Type B pancreatic cell (in vitro differentiated cells): Measurements from ENCODE around the gene MAGEA9B. TPM values are rescaled to one million over a fixed set of nuclear protein-coding genes. Genes with fewer than 3 reads are reported as not detected.
"Not testable (repeated sequence)": the region's sequence is repeated elsewhere in the genome, so short reads cannot be mapped to it uniquely, and the experiment has no call there.

Source experiments
- DNase-seq: peaks from one replicate; pipeline ENCODE4 v3.0.0; 2021; ENCODE audit warnings: mixed read lengths; ENCODE audit not compliant: unreplicated experiment; ENCODE audit errors: extremely low spot score
- H3K27ac Mint-ChIP-seq: 2 replicates; pipeline ENCODE4 v1.8.0; 2021; ENCODE audit warnings: mild to moderate bottlenecking, mixed read lengths
- H3K27me3 Mint-ChIP-seq: 2 replicates; pipeline ENCODE4 v1.8.0; 2021; ENCODE audit warnings: mixed read lengths
- H3K36me3 Mint-ChIP-seq: 2 replicates; pipeline ENCODE4 v1.8.0; 2021; ENCODE audit warnings: mixed read lengths
- H3K4me1 Mint-ChIP-seq: one replicate; pipeline ENCODE4 v1.8.0; 2021; ENCODE audit warnings: mixed read lengths; ENCODE audit not compliant: unreplicated experiment
- H3K4me3 Mint-ChIP-seq: 2 replicates; pipeline ENCODE4 v1.8.0; 2021; ENCODE audit warnings: mild to moderate bottlenecking, mixed read lengths
- H3K9me3 Mint-ChIP-seq: 2 replicates; pipeline ENCODE4 v1.8.0; 2021; ENCODE audit warnings: mixed read lengths
- total RNA-seq: library from RNA; stranded (reverse); gene quantifications from 2 replicates; pipeline ENCODE4 v1.2.1, GENCODE V29; 2021; ENCODE audit warnings: low replicate concordance
- TF ChIP-seq, protein P1 (sequence below): fragments of 200-600 bp; sonication (generic); conservative IDR thresholded peaks from 2 replicates; pipeline ENCODE4 v1.5.0; 2021; ENCODE audit warnings: antibody characterized with exemption, mild to moderate bottlenecking

MAGEA9B gene
- total RNA-seq, 1 donor from 2014 or later: not detected

DNA sequence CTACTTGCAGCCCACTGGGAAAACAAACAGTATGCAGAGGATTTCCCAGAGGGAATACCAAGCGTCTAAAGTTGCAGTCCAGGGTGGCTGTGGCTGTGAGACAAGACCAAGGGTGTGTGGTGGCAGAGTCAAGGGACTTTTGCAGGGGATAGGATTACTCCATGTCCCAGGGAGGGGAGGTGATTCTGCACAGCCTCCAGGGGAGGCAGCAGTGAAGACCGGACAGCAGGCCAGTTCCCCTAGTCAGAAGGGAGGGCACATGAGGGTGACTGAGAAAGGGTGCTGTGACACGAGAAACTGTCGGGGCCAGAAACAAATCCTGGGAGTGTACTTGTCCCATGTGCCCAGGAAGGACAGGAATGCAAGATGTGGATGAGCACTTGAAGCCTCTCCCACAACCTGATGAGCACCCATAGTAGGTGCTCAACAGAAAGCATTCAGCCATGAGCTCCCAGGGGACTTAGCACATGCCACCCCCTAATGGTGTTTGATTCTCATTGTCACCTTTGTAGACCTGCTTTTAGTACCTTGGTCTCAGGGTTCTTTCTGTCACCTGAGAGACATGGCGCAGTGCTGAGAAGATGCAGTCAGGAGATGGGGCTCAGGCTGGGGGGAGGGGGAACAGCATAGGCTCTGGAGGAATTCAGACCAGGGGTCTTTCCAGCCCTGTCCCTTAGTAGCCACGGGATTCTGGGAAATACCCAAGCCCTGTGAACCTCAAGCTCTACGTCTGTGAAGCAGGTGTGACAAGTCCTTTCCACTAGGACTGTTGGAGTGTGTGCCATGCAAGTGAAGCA lies 19.4 kb downstream of the MAGEA9B start:
- DNase-seq: no peak
- H3K4me3 Mint-ChIP-seq: no peak overlapping the region

DNA sequence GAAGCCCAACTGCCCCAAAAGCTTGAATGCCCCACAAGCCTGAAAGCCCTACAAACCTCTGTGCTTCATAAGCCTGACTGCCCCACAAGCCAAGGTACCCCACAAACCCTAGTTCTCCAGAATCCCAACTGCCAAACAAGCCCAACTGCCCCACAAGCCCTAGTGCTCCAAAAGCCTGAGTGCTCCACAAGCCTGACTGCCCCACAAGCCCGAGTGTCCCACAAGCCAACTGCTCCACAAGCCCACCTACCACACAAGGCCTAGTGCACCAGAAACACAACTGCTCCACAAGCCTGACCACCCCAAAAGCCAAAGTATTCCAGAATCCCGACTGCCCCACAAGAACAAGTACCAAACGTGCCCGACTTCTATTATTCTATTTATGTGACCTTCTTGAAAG lies 23.9 kb downstream of the MAGEA9B start:
- Mint-ChIP-seq H3K4me1 (no peaks in the 10 kb centered on the region), H3K4me3 (no peak overlapping the region), H3K27me3 (no peaks in the 10 kb centered on the region), H3K27ac (no peak overlapping the region), H3K36me3 (no peaks in the 10 kb centered on the region), H3K9me3 (no peaks in the 10 kb centered on the region)
- TF ChIP-seq, protein P1, sequence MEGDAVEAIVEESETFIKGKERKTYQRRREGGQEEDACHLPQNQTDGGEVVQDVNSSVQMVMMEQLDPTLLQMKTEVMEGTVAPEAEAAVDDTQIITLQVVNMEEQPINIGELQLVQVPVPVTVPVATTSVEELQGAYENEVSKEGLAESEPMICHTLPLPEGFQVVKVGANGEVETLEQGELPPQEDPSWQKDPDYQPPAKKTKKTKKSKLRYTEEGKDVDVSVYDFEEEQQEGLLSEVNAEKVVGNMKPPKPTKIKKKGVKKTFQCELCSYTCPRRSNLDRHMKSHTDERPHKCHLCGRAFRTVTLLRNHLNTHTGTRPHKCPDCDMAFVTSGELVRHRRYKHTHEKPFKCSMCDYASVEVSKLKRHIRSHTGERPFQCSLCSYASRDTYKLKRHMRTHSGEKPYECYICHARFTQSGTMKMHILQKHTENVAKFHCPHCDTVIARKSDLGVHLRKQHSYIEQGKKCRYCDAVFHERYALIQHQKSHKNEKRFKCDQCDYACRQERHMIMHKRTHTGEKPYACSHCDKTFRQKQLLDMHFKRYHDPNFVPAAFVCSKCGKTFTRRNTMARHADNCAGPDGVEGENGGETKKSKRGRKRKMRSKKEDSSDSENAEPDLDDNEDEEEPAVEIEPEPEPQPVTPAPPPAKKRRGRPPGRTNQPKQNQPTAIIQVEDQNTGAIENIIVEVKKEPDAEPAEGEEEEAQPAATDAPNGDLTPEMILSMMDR: no peak
- DNase-seq: no peak

More for the DNA sequence above, 19.4 kb downstream of the MAGEA9B start:
- H3K27me3 Mint-ChIP-seq: no peaks in the 10 kb centered on the region
- no peaks in the 10 kb centered on the region for H3K9me3 Mint-ChIP-seq
- TF ChIP-seq, protein P1: no peak
- no peaks in the 10 kb centered on the region for H3K36me3 Mint-ChIP-seq
- H3K27ac Mint-ChIP-seq: no peak overlapping the region
- no peaks in the 10 kb centered on the region for H3K4me1 Mint-ChIP-seq

DNA sequence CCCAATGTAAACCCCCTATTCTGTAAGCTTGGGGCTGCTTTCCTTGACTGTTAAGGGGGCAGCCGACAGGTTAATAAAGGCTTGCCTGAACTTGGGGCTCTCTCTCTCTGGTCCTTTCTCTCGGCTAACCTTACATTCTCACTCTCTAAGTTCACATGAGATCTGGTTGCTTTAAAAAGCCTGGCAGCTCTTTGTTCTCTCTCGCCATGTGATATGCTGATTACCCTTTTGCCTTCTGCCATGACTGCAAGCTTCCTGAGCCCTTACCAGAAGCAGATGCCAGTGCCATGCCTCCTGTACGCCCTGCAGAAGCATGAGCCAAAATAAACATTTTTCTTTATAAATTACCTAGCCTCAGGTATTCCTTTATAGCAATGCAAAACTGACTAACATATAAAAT lies 32.0 kb downstream of the MAGEA9B start:
- H3K9me3 Mint-ChIP-seq, H3K4me3 Mint-ChIP-seq, H3K36me3 Mint-ChIP-seq, H3K27ac Mint-ChIP-seq, DNase-seq, H3K4me1 Mint-ChIP-seq, H3K27me3 Mint-ChIP-seq: not testable (repeated sequence)

DNA sequence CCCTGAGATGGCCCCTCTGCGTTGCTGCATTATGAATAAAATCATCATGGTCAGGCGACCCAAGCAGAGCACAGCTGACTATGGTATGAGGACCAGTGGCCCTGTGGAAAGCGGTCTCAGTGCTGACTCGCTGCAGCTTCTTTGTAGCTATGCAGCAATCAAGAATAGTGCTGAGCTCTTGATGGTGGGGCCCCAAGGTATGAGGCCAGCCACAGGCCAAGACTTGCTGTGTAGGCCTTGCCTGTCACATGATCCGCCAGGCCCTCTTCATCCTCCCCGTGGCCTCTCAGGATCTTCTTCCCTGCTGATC lies 35.4 kb downstream of the MAGEA9B start:
- H3K4me1 Mint-ChIP-seq, H3K27ac Mint-ChIP-seq, H3K4me3 Mint-ChIP-seq, DNase-seq, H3K36me3 Mint-ChIP-seq, H3K9me3 Mint-ChIP-seq, H3K27me3 Mint-ChIP-seq: not testable (repeated sequence)

DNA sequence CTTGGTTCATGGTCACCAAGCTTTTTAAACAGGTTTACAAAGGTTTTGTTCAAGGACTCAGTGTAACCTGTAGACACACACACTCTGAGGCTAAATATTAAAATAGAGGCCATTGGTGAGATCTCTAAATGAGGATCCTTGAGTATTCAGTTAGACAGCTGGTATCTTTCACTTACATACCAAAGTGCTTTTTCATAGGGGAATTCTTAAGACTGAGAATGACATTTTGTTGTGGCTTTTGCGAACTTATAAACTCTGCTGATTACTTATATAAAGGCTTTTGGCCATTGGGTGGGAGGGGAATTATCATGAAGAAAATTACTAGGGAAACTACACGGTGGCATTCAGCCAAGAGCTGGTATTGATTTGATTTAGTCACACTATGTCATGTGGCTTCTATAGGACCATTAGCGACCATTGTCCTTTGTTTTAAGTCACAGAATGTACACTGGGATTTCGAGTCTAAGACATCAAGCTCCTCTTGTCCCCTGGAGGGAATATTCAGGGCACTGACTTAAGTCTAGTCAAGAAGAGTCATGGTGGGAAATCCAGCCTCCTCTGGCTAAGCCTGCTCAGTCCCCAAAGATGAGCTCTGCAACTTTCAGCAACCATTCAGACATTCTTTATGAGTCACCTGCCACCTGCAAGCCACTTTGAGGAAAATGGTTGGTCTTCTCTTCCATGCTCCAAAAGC lies 35.9 kb downstream of the MAGEA9B start:
- H3K4me3 Mint-ChIP-seq, H3K27me3 Mint-ChIP-seq, H3K4me1 Mint-ChIP-seq, DNase-seq, H3K27ac Mint-ChIP-seq, H3K9me3 Mint-ChIP-seq, H3K36me3 Mint-ChIP-seq: not testable (repeated sequence)

DNA sequence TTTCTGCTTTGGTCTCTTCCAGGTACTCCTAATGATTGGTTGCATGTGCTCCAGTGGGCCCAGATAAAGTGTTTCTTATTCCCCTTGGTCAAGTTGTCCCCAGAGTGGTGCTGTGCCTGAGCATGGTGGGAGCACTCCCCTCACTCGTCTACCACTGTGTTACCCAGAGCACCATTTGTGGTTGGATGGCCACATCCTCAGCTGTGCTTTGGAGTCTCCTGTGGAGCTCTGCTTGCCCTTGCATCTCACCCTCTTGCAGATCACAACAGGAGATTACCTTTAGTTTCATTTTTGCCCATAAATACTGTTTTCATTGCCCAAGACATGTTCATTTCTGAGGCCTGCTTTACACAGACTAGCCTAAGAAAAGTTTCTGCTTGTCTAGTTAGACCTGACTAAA lies 36.8 kb downstream of the MAGEA9B start:
- not testable (repeated sequence) for H3K36me3 Mint-ChIP-seq, DNase-seq, H3K27me3 Mint-ChIP-seq, H3K4me3 Mint-ChIP-seq, H3K9me3 Mint-ChIP-seq, H3K4me1 Mint-ChIP-seq, H3K27ac Mint-ChIP-seq

DNA sequence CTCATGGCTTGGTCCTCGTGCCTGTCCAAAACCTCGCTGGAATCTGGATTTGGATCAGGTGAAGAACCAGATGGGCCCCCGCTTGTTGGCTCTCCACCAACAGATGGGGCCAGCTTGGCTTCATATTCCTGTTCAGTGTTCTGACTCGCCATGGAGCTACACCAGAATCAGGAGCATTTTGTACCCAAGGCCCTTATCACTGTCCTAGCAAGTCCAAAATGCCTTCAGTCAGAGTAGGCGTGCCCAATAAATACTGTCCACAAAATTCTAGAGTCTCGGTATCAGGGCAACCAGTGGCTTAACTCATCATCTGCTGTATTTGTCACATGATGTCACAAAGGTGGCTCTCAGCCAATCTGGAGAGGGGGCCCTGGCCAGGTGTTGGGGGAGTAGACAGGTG lies 37.6 kb downstream of the MAGEA9B start, which contains the start of gene HSFX3:
Gene HSFX3 (minus strand): TSS at position 224 of the 400 bp plus-strand sequence. CDS start 72 bp downstream, at position 152.
- not testable (repeated sequence) for H3K4me1 Mint-ChIP-seq, DNase-seq, H3K4me3 Mint-ChIP-seq, H3K9me3 Mint-ChIP-seq, H3K36me3 Mint-ChIP-seq, H3K27ac Mint-ChIP-seq, H3K27me3 Mint-ChIP-seq

DNA sequence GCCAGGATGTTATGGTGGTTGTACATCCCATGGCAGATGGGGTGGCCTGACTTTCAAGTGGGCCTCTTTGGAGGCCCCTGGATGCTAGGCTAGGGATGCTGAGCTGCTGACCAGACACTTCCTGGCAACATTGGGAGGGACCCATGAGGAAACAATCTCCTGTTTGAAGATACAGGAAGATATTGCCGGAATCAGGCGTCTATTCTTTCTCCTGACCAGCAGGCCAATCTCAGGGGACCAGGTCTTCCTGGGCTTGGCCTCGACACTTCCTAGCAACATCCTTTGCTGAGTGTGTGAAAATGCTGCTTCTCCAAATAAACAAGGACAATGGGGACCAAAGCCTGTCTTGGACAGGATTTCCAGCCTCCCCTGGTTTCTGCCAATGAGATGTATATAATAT lies 39.5 kb downstream of the MAGEA9B start:
- not testable (repeated sequence) for H3K9me3 Mint-ChIP-seq, H3K36me3 Mint-ChIP-seq, H3K4me1 Mint-ChIP-seq, H3K27me3 Mint-ChIP-seq, DNase-seq, H3K27ac Mint-ChIP-seq, H3K4me3 Mint-ChIP-seq

DNA sequence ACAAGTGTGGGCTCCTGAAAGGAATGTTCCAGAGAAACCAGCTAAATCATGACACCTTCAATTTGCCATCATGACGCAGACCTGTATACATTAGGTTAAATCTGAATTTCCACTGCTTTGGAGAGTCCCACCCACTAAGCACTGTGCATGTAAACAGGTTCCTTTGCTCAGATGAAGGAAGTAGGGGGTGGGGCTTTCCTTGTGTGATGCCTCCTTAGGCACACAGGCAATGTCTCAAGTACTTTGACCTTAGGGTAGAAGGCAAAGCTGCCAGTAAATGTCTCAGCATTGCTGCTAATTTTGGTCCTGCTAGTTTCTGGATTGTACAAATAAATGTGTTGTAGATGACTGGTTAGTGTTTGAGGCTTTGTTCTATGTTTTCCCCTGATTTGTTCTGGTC lies 40.3 kb downstream of the MAGEA9B start:
- not testable (repeated sequence) for H3K4me3 Mint-ChIP-seq, H3K9me3 Mint-ChIP-seq, H3K36me3 Mint-ChIP-seq, H3K4me1 Mint-ChIP-seq, DNase-seq, H3K27me3 Mint-ChIP-seq
- peak overlapping the region; percentile 77 for H3K27ac Mint-ChIP-seq
